Measurements from ENCODE around the gene FAM20A. TPM values are rescaled to one million over a fixed set of nuclear protein-coding genes. Genes with fewer than 3 reads are reported as not detected.
A peak's percentile ranks its signal among the peaks of the same experiment; 100 is the strongest.
"Not testable (repeated sequence)": the region's sequence is repeated elsewhere in the genome, so short reads cannot be mapped to it uniquely, and the experiment has no call there.

The FAM20A gene
- polyA plus RNA-seq, 3 donors: 0.91 to 1.6 TPM; not detected in 1

DNA sequence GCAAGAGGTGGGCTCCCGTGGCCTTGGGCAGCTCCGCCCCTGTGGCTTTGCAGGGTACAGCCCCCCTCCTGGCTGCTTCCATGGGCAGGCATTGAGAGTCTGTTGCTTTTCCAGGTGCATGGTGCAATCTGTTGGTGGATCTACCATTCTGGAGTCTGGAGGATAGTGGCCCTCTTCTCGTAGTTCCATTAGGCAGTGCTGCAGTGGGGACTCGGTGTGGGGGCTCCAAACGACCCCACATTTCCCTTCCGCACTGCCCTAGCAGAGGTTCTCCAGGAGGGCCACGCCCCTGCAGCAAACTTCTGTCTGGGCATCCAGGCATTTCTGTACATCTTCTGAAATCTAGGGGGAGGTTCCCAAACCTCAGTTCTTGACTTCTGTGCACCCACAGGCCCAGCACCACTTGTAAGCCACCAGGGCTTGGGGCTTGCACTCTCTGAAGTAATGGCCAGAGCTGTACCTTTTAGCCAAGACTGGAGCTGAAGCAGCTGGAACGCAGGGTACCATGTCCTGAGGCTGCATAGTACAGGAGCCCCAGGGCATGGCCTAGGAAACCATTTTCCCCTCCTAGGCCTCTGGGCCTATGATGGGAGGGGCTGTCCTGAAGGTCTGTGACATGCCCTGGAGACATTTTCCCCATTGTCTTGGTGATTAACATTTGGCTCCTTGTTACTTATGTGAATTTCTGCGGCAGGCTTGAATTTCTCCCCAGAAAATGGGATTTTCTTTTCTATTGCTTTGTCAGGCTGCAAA, 82.9 kb downstream of the FAM20A start:
- TF ChIP-seq, protein P1, sequence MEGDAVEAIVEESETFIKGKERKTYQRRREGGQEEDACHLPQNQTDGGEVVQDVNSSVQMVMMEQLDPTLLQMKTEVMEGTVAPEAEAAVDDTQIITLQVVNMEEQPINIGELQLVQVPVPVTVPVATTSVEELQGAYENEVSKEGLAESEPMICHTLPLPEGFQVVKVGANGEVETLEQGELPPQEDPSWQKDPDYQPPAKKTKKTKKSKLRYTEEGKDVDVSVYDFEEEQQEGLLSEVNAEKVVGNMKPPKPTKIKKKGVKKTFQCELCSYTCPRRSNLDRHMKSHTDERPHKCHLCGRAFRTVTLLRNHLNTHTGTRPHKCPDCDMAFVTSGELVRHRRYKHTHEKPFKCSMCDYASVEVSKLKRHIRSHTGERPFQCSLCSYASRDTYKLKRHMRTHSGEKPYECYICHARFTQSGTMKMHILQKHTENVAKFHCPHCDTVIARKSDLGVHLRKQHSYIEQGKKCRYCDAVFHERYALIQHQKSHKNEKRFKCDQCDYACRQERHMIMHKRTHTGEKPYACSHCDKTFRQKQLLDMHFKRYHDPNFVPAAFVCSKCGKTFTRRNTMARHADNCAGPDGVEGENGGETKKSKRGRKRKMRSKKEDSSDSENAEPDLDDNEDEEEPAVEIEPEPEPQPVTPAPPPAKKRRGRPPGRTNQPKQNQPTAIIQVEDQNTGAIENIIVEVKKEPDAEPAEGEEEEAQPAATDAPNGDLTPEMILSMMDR (IDR thresholded peaks at IDR 0.05): no peak
- Histone ChIP-seq H3K27me3 (ENCODE audit: control insufficient read depth in 2 of 2, insufficient read depth in 2 of 2, low read length in 2 of 2) (no peaks in the 10 kb centered on the region), H3K9me3 (replicated peaks in 1 of 2; ENCODE audit: control insufficient read depth in 1 of 2, insufficient read depth in 1 of 2, low read length in 2 of 2) (no peaks in the 10 kb centered on the region), H3K27ac (ENCODE audit: low read depth in 1 of 2, low read length in 2 of 2) (peak overlapping the region in 1 of 2 donors; percentile 59), H3K36me3 (replicated peaks in 1 of 2; ENCODE audit: control insufficient read depth in 1 of 2, insufficient read depth in 2 of 2, low read length in 2 of 2) (peaks cover 55 to 78% of the 10 kb centered on the region in 2 donors), H3K4me2 (replicated peaks; ENCODE audit: extremely low read depth, low read length, poor library complexity, severe bottlenecking) (no peak overlapping the region), H4K20me1 (ENCODE audit: insufficient read depth, low read length) (peaks cover 96% of the 10 kb centered on the region), H3K79me2 (ENCODE audit: insufficient read depth, low read length) (peaks cover 99% of the 10 kb centered on the region), H3K4me1 (ENCODE audit: control insufficient read depth in 1 of 2, insufficient read depth in 2 of 2, low read length in 2 of 2) (peaks cover 22 to 31% of the 10 kb centered on the region in 2 donors), H2AFZ (ENCODE audit: insufficient read depth, low read depth, low read length, poor library complexity, severe bottlenecking) (no peak overlapping the region), H3K9ac (ENCODE audit: insufficient read depth, low read length, poor library complexity, severe bottlenecking) (no peak overlapping the region), H3K4me3 (replicated peaks in 1 of 3; ENCODE audit: low read depth in 2 of 3, low read length in 3 of 3) (no peak overlapping the region)
- DNase-seq: no peak
- Mint-ChIP-seq H3K27me3 (ENCODE audit: low read depth in 3 of 3) (peaks cover 0 to 2% (median 0%) of the 10 kb centered on the region in 3 donors), H3K4me1 (peaks cover 37% of the 10 kb centered on the region), H3K9me3 (peaks cover 0 to 5% (median 0%) of the 10 kb centered on the region in 7 donors), H3K27ac (peak overlapping the region in 3 of 7 donors; percentile 59 to 81 (median 68)), H3K36me3 (peaks cover 62 to 72% of the 10 kb centered on the region in 2 donors), H3K4me3 (no peak overlapping the region)
- WGBS (ENCODE audit: insufficient coverage): 100% methylated on average over 4 of the region's 9 CpGs
- intact Hi-C loops (cut with micrococcal nuclease): loop anchor here in 1 of 2 donors (10.0 kb wide), 1 partner anchor 727 kb away; no protein-coding TSS in a partner anchor

DNA sequence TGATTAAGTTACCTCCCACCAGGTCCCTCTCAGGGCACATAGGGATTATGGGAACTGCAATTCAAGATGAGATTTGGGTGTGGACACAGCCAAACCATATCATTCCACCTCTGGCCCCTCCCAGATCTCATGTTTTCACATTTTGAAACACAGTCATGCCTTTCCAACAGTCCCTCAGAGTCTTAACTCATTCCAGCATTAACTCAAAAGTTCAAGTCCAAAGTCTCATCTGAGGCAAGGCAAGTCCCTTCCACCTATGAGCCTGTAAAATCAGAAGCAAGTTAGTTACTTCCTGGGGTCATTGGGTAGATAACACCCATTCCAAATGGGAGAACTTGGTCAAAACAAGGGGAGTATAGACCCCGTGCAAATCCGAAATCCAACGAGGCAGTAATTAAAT, 83.6 kb downstream of the FAM20A start:
- peak overlapping the region in 1 of 7 donors; percentile 1 for H3K27ac Mint-ChIP-seq
- peaks cover 99% of the 10 kb centered on the region for H3K79me2 ChIP-seq (ENCODE audit: insufficient read depth, low read length)

More for the DNA sequence above, 83.6 kb downstream of the FAM20A start:
- not testable (repeated sequence) for H3K27me3 Mint-ChIP-seq (ENCODE audit: low read depth in 3 of 3); H3K4me3 Mint-ChIP-seq; H3K27ac ChIP-seq (ENCODE audit: low read depth in 1 of 2, low read length in 2 of 2); H2AFZ ChIP-seq (ENCODE audit: insufficient read depth, low read depth, low read length, poor library complexity, severe bottlenecking); H3K9ac ChIP-seq (ENCODE audit: insufficient read depth, low read length, poor library complexity, severe bottlenecking); H3K9me3 ChIP-seq (replicated peaks in 1 of 2; ENCODE audit: control insufficient read depth in 1 of 2, insufficient read depth in 1 of 2, low read length in 2 of 2); H3K4me3 ChIP-seq (replicated peaks in 1 of 3; ENCODE audit: low read depth in 2 of 3, low read length in 3 of 3); H3K9me3 Mint-ChIP-seq; H3K4me2 ChIP-seq (replicated peaks; ENCODE audit: extremely low read depth, low read length, poor library complexity, severe bottlenecking); H3K27me3 ChIP-seq (ENCODE audit: control insufficient read depth in 2 of 2, insufficient read depth in 2 of 2, low read length in 2 of 2); DNase-seq
- Mint-ChIP-seq H3K4me1 (peaks cover 37% of the 10 kb centered on the region), H3K36me3 (peaks cover 56 to 71% of the 10 kb centered on the region in 2 donors)
- H3K4me1 ChIP-seq (ENCODE audit: control insufficient read depth in 1 of 2, insufficient read depth in 2 of 2, low read length in 2 of 2): peaks cover 22 to 31% of the 10 kb centered on the region in 2 donors
- peaks cover 90% of the 10 kb centered on the region for H4K20me1 ChIP-seq (ENCODE audit: insufficient read depth, low read length)
- WGBS (ENCODE audit: insufficient coverage): no CpG with 5 or more reads among the region's 3 CpGs
- peaks cover 49 to 71% of the 10 kb centered on the region in 2 donors for H3K36me3 ChIP-seq (replicated peaks in 1 of 2; ENCODE audit: control insufficient read depth in 1 of 2, insufficient read depth in 2 of 2, low read length in 2 of 2)
- intact Hi-C loops (cut with micrococcal nuclease): loop anchor here in 1 of 2 donors (10.0 kb wide), 1 partner anchor 727 kb away; no protein-coding TSS in a partner anchor

All from CD14-positive monocyte (primary cell).